AG09319 (cell line): ENCODE measurements around the gene APCDD1L.
"Not testable (repeated sequence)": the region's sequence is repeated elsewhere in the genome, so short reads cannot be mapped to it uniquely, and the experiment has no call there.

Source experiments
- DNase-seq: peaks from one replicate; pipeline ENCODE4 v3.0.0-alpha.2; 2010; ENCODE audit warnings: low read depth; ENCODE audit errors: extremely low read depth
- TF ChIP-seq, protein P1 (sequence below): IDR thresholded peaks from 2 replicates; pipeline ENCODE4 v1.5.1; 2011; ENCODE audit warnings: low read depth, mild to moderate bottlenecking, inconsistent platforms, low read length, moderate library complexity

APCDD1L gene

DNA sequence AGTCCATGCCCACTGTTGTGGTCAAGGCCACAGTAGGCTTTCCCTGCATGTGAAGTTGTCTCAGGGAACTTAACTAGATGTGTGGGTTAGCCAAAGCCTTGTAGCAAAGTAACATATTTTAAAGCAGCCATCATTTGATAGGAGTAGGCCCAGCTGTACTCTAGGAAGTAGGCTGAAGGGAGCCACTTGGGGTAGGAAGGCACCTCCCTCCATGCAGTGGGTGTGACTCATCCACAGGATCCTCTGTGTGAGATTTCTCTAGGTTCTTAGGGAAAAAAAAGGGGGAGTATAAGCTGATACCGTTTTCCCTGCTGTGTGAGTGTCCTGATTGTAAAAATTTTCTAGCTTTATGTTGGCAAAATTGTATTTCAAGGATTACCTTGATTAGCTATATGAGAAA lies 81.4 kb downstream of the APCDD1L start:
- TF ChIP-seq, protein P1, sequence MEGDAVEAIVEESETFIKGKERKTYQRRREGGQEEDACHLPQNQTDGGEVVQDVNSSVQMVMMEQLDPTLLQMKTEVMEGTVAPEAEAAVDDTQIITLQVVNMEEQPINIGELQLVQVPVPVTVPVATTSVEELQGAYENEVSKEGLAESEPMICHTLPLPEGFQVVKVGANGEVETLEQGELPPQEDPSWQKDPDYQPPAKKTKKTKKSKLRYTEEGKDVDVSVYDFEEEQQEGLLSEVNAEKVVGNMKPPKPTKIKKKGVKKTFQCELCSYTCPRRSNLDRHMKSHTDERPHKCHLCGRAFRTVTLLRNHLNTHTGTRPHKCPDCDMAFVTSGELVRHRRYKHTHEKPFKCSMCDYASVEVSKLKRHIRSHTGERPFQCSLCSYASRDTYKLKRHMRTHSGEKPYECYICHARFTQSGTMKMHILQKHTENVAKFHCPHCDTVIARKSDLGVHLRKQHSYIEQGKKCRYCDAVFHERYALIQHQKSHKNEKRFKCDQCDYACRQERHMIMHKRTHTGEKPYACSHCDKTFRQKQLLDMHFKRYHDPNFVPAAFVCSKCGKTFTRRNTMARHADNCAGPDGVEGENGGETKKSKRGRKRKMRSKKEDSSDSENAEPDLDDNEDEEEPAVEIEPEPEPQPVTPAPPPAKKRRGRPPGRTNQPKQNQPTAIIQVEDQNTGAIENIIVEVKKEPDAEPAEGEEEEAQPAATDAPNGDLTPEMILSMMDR = no peak
- no peak for DNase-seq

DNA sequence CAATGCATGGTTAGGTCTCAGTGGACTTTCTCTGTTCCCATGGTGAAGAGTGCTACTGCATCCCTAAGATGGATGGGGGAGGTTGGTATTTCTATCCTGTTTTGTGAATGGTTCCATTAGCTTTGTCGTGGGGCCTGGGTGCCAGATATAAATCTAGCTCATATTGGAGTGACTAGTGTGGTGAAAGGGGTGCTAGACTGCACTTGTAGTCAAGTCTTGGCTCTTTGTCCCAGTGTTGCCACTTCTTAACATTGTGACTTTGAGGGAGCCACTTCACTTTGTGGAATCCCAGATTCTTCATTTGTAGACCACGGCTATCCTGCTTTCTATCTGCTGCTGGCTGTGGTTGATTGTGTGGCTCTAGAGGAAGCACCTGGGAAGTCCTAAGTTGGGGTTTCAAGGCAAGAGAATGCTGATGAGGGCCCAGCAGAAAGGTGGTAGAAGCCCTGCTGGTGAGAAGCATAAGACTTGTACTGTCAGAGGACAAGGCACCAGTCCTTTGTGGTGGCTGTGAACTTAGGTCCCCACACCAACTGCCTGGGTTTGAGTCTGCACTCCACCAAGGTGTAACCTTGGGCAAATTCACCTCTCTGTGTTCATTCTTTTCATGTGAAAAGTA lies 82.1 kb downstream of the APCDD1L start:
- TF ChIP-seq, protein P1 = no peak
- DNase-seq = no peak

DNA sequence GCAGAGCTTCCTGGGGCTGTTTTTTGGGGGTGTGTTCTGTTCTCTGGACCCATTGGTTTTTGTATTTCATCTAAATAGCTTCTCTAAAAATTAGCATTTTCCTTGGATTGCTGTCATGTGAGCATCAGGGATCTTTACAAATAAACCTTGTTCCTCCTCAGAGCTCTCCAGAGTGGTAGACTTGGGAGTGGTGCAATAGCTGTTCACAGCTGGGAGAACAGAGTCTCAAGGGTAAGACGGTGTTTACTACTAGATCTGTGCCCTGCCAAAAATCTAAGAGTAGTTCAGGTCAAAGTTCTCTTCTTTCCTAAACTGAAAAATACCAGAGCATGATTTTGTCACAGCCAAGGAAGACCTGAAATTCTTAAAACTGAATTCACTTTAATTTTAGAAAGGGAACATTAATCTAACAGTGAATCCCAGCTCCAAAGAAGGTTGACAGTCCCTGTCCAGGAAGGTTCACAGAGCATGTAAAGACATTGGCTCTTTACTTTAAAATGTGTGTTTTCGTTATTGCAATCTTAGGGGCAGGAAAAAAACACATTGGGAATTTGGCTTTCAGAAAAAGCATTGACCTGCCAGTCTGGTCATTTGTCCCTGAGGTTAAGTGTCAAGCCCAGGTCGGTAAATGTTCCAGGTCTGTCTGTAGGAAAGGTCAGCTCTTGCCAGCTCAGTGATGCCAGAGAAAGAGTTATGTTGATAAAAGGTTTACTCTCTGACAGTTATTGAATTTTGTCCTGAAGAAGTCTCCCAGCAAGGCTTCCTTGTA lies 82.8 kb downstream of the APCDD1L start:
- no peak for DNase-seq
- TF ChIP-seq, protein P1 = no peak

DNA sequence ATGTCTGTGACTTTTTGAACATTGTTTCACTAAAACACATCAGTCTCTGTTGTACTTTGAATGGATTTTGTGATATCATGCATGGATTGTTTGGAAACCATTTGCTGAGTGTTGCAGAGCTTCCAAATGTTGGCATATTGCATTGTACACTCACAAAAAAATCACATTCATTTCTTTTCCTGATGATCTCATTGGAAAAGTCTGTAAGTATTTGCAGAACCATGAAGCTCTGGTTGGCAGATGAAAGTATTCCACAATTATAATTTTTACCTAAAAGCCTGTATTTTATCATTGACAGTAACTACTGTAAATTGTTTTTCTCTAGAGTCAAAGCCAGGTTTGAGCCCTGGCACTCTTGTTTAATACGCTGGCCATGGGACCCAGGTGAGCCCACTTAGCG lies 84.1 kb downstream of the APCDD1L start:
- TF ChIP-seq, protein P1 = no peak
- DNase-seq = no peak

DNA sequence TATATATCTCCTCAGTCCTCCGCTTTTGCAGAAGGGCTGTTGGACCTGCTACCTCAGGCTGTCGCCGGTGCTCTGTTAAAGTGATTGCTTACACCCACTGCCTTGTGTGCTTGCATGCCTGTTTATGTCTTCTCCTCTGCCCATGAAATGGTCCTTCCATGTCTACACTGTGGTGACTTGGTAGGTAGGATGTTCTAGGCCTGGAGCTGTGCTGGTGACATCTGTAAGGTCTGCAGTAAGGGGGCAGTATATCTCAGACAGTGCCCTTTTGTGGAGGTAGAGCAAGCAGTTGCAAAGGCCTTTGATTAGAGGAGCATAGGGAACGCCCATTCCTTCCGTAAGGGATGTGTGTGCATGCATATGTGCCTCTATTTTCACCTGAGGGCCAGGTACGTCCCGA lies 85.9 kb downstream of the APCDD1L start:
- TF ChIP-seq, protein P1 = no peak
- DNase-seq = no peak

DNA sequence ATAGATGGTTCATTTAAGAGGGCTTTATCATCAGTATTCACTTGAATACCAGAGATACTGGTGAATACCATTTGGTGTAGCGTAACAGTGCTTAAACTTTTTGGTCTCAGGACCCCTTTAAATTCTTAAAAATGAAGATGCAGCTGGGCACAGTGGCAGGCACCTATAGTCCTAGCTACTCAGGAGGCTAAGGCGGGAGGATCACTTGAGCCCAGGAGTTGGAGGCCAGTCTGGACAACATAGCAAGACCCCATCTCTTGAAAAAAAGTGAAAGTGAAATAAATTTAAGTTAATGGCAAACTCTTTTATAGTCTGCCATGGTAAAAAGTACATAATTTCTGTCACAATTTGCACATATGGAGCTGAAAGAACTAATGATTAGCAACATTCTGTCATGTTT lies 86.8 kb downstream of the APCDD1L start:
- no peak for DNase-seq
- TF ChIP-seq, protein P1 = no peak

DNA sequence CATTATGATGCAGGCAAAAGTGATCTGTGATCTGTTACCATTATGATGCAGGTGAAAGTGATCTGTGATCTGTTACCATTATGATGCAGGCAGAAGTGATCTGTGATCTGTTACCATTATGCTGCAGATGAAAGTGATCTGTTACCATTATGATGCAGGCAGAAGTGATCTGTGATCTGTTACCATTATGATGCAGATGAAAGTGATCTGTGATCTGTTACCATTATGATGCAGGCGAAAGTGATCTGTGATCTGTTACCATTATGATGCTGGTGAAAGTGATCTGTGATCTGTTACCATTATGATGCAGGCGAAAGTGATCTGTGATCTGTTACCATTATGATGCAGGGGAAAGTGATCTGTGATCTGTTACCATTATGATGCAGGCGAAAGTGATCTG lies 87.6 kb downstream of the APCDD1L start:
- not testable (repeated sequence) for DNase-seq
